A549 (cell line): ENCODE results near the gene FJX1. TPM values are rescaled to one million over a fixed set of nuclear protein-coding genes. Genes with fewer than 3 reads are reported as not detected.

Source experiments
- ATAC-seq, 2 experiments: fragments of 200-7000 bp in 1 of 2; fragments of >200 bp in 1 of 2; cut with Nextera tagmentation in 1 of 2; cut with Tn5 transposase in 1 of 2; 3 replicates each; pipeline versions ENCODE4 v1.8.0 to v1.9.1; 2018 to 2020; ENCODE audit warnings: mild to moderate bottlenecking in 1 of 2, moderate library complexity in 1 of 2
- CTCF ChIA-PET: fragments of 300-600 bp; sonication (Branson Sonifier 250); formaldehyde crosslinking; extraction: SDS; loops from one replicate; lab custom pipeline; 2021; ENCODE audit warnings: antibody characterized with exemption, inconsistent platforms; lab: Yijun Ruan, JAX
- POLR2A ChIA-PET: fragments of 350-600 bp; formaldehyde crosslinking; extraction: SDS; loops from one replicate; lab custom pipeline; 2021; ENCODE audit warnings: antibody characterized with exemption, inconsistent platforms; lab: Yijun Ruan, JAX
- DNase-seq, 2 experiments: peaks; one replicate each; pipeline versions ENCODE4 v3.0.0 to v3.0.0-alpha.2; 2011 to 2016; ENCODE audit warnings: low read depth in 1 of 2, low spot score in 1 of 2
- FAIRE-seq: peaks from 2 replicates; lab custom pipeline; 2011; peaks lifted over from hg19 to GRCh38; lab: Jason Lieb, UNC
- H3K27ac ChIP-seq, 2 experiments: fragments of >200 bp; sonication (Bioruptor Twin); formaldehyde crosslinking; 3 replicates each; pipeline ENCODE4 v1.5.1; 2016 to 2017
- H3K4me1 ChIP-seq: fragments of >200 bp; sonication (Bioruptor Twin); formaldehyde crosslinking; 3 replicates; pipeline ENCODE4 v1.6.1; 2016
- H3K4me2 ChIP-seq: fragments of >200 bp; sonication (Bioruptor Twin); formaldehyde crosslinking; 3 replicates; pipeline ENCODE4 v1.6.1; 2016
- H3K4me3 ChIP-seq: fragments of >200 bp; sonication (Bioruptor Twin); formaldehyde crosslinking; 3 replicates; pipeline ENCODE4 v1.5.1; 2016
- H3K9me3 ChIP-seq: fragments of >200 bp; sonication (Bioruptor Twin); formaldehyde crosslinking; 3 replicates; pipeline ENCODE4 v1.6.1; 2016
- CHD4 ChIP-seq: fragments of 200-600 bp; sonication (generic); IDR thresholded peaks from 2 replicates; pipeline ENCODE4 v1.6.1; 2016; ENCODE audit warnings: antibody characterized with exemption, mild to moderate bottlenecking, borderline replicate concordance
- FOXS1 ChIP-seq: fragments of 250-450 bp; sonication (Bioruptor Pico); IDR thresholded peaks from 2 replicates; pipeline ENCODE4 v1.5.0; 2020; ENCODE audit warnings: mild to moderate bottlenecking, moderate library complexity
- HOXA7 ChIP-seq: fragments of 250-450 bp; sonication (Bioruptor Pico); IDR thresholded peaks from 2 replicates; pipeline ENCODE4 v1.5.0; 2020; ENCODE audit warnings: mild to moderate bottlenecking, moderate library complexity
- KDM1A ChIP-seq: fragments of 200-600 bp; sonication (generic); IDR thresholded peaks from 2 replicates; pipeline ENCODE4 v1.6.1; 2016; ENCODE audit warnings: low read depth, mild to moderate bottlenecking
- KDM5A ChIP-seq: fragments of 200-600 bp; sonication (generic); IDR thresholded peaks from 2 replicates; pipeline ENCODE4 v1.6.1; 2016; ENCODE audit warnings: antibody characterized with exemption, mild to moderate bottlenecking
- MAFK ChIP-seq: fragments of 450-650 bp; IDR thresholded peaks from 2 replicates; pipeline ENCODE4 v1.6.1; 2014; ENCODE audit not compliant: partially characterized antibody
- MYC ChIP-seq: IDR thresholded peaks from 2 replicates; pipeline ENCODE4 v1.6.1; 2012; ENCODE audit warnings: mild to moderate bottlenecking, inconsistent platforms, low read length, improper control_type of control experiment, borderline replicate concordance
- POLR2A ChIP-seq: IDR thresholded peaks from 2 replicates; pipeline ENCODE4 v1.6.1; 2012; ENCODE audit warnings: mild to moderate bottlenecking, low read length
- RAD21 ChIP-seq, 2 experiments: fragments of >200 bp in 1 of 2; sonication (Bioruptor Twin) in 1 of 2; formaldehyde crosslinking in 1 of 2; IDR thresholded peaks in 1 of 2; conservative IDR thresholded peaks in 1 of 2; 2 replicates in 1 of 2; 3 replicates in 1 of 2; pipeline ENCODE4 v1.6.1; 2012 to 2018; ENCODE audit warnings: inconsistent platforms in 1 of 2
- RARB ChIP-seq: fragments of 250-450 bp; sonication (Bioruptor Pico); IDR thresholded peaks from 2 replicates; pipeline ENCODE4 v1.8.0; 2021; ENCODE audit warnings: mild to moderate bottlenecking, moderate library complexity
- RFX5 ChIP-seq: fragments of 450-650 bp; IDR thresholded peaks from 2 replicates; pipeline ENCODE4 v1.7.1; 2014; ENCODE audit warnings: antibody characterized with exemption, mild to moderate bottlenecking, moderate library complexity
- RNF2 ChIP-seq: fragments of 200-600 bp; sonication (generic); IDR thresholded peaks from 2 replicates; pipeline ENCODE4 v1.6.1; 2016; ENCODE audit warnings: low read depth, mild to moderate bottlenecking, antibody characterized with exemption, moderate library complexity, borderline replicate concordance
- TFCP2L1 ChIP-seq: fragments of 250-450 bp; sonication (Bioruptor Pico); IDR thresholded peaks from 2 replicates; pipeline ENCODE4 v1.5.0; 2021; ENCODE audit warnings: mild to moderate bottlenecking
- ZFP36 ChIP-seq: fragments of 450-650 bp; IDR thresholded peaks from 2 replicates; pipeline ENCODE4 v1.6.1; 2014; ENCODE audit warnings: borderline replicate concordance; ENCODE audit not compliant: partially characterized antibody
- WGBS: methylation state at CpG from one replicate; pipeline ENCODE4 v1.1.6; 2017; ENCODE audit errors: missing lambda C conversion rate; 5-methylcytosine and 5-hydroxymethylcytosine counted together
- polyA plus RNA-seq, 4 experiments: library from polyadenylated mRNA; depleted of rRNA in 3 of 4; stranded (reverse); fragments of >200 nt; fragmentation: RNase III in 1 of 4; extraction: RNeasy Plus Mini Kit Qiagen cat#74134 plus additional on column Dnase treatment in 1 of 4; gene quantifications; 2 replicates in 3 of 4; 3 replicates in 1 of 4; pipeline ENCODE4 v1.2.3, GENCODE V29; 2011 to 2017
- TF ChIP-seq, protein P1 (sequence below): fragments of >200 bp; sonication (Bioruptor Twin); formaldehyde crosslinking; IDR thresholded peaks from 3 replicates; pipeline ENCODE4 v1.5.1; 2016
- TF ChIP-seq, protein P2 (sequence below): IDR thresholded peaks from 2 replicates; pipeline ENCODE4 v1.6.1; 2012
- TF ChIP-seq, protein P3 (sequence below): fragments of 150-350 bp; IDR thresholded peaks from 2 replicates; pipeline ENCODE4 v1.6.1; 2014; ENCODE audit warnings: low read depth, mild to moderate bottlenecking, low read length
- TF ChIP-seq, protein P4 (sequence below): fragments of 450-650 bp; IDR thresholded peaks from 2 replicates; pipeline ENCODE4 v1.6.1; 2014; ENCODE audit warnings: antibody characterized with exemption

The FJX1 gene
- polyA plus RNA-seq, 2 of the 4 experiments (the other 2 are of a cell fraction), result 7.1 to 14.5 TPM

DNA sequence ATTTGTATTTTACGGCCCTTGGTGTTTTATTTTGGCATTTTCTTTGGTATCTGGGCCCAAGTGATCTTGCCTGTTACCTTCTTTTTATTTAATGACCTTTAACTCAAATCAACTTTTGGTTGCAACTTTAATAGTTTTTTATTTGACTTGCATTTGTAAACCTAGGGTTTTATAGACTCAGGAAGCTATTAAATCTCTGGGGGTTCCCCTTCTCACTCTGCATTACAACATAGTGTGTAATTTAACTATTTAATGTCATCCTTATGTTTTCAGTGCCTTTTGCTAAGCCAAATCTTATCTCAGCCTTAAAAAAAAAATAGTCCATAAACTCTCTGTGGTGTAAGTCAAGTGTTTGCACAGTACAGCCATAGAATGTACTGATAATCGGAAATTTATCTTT is 3.4 kb downstream of the FJX1 start (continued):
- TF ChIP-seq, protein P1, sequence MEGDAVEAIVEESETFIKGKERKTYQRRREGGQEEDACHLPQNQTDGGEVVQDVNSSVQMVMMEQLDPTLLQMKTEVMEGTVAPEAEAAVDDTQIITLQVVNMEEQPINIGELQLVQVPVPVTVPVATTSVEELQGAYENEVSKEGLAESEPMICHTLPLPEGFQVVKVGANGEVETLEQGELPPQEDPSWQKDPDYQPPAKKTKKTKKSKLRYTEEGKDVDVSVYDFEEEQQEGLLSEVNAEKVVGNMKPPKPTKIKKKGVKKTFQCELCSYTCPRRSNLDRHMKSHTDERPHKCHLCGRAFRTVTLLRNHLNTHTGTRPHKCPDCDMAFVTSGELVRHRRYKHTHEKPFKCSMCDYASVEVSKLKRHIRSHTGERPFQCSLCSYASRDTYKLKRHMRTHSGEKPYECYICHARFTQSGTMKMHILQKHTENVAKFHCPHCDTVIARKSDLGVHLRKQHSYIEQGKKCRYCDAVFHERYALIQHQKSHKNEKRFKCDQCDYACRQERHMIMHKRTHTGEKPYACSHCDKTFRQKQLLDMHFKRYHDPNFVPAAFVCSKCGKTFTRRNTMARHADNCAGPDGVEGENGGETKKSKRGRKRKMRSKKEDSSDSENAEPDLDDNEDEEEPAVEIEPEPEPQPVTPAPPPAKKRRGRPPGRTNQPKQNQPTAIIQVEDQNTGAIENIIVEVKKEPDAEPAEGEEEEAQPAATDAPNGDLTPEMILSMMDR, result no peak
- TF ChIP-seq POLR2A, result no peak
- no peak for TF ChIP-seq ZFP36
- TF ChIP-seq, protein P2, sequence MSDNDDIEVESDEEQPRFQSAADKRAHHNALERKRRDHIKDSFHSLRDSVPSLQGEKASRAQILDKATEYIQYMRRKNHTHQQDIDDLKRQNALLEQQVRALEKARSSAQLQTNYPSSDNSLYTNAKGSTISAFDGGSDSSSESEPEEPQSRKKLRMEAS, result no peak
- no peak for TF ChIP-seq FOXS1 (CRISPR knock-in tag)
- no peak for TF ChIP-seq MYC

DNA sequence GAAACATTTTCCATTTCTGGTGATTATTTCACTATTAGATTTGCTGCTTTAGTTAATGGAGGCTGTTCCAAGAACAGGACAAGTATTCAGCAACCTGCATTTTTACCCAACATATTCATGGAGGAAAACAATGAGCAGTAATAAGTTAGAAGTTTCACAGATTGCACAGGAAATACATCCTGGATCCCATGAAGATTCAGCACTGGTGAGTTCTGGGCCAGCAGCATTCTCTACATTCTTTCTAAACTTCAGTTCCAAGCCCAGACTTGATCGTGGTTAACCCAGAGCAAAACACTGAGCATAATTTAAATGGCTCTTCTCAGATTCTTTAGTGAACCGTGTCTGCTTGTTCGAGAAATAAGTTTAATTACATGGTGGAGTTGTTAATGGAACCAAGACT is 3.8 kb downstream of the FJX1 start:
- no peak for TF ChIP-seq HOXA7 (CRISPR knock-in tag)
- Histone ChIP-seq H3K27ac (no peak overlapping the region), H3K4me1 (peaks cover 28% of the 10 kb centered on the region; the same call in 2 of the 3 replicates), H3K4me2 (no peak overlapping the region), H3K4me3 (no peak overlapping the region), H3K9me3 (no peaks in the 10 kb centered on the region)
- POLR2A ChIA-PET, result no interaction called here
- ATAC-seq (no peak), DNase-seq (no peak), FAIRE-seq (no peak)
- 83% methylated on average over 3 of the region's 3 CpGs for WGBS
- CTCF ChIA-PET, result no interaction called here

DNA sequence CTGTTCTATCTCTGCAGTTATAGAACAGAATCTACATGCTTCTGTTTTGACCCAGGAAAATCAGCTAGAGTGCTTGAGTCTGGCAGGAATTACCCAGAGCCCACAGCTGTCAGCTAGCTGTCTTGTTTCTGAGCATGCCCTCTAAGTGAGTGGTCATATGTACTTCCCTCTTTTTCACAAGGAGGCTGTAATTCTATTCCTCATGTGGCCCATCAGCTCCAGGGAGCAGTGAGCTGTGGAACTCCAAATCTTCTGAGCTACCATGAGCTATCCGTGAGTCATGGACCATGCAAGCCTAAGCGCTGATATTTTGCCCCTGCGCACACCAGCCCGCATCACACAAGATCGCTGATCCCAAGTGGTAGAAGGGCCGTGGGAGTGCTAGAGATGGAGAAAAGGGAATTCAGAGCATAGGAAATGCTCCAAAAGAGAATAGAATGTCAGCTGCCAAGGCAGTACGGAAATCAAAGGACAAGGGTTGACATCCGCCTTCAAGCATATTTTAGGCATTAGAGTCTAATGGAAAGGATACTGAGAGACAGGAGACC is 5.4 kb downstream of the FJX1 start:
- Histone ChIP-seq H3K4me3 (no peak overlapping the region), H3K27ac (no peak overlapping the region), H3K4me1 (peaks cover 24% of the 10 kb centered on the region), H3K9me3 (no peaks in the 10 kb centered on the region), H3K4me2 (no peak overlapping the region)
- ATAC-seq (no peak), DNase-seq (no peak), FAIRE-seq (no peak)
- CTCF ChIA-PET, result interaction anchor here (1.2 to 3.3 kb wide), 3 partner anchors 198 to 855 kb away, joined by 3 to 9 read pairs (median 4); no protein-coding TSS in a partner anchor
- no peak for TF ChIP-seq CHD4
- TF ChIP-seq MAFK, result no peak
- TF ChIP-seq TFCP2L1, result no peak
- no peak for TF ChIP-seq RFX5
- no peak for TF ChIP-seq KDM5A
- WGBS, result 88% methylated on average over 8 of the region's 8 CpGs
- POLR2A ChIA-PET, result no interaction called here

DNA sequence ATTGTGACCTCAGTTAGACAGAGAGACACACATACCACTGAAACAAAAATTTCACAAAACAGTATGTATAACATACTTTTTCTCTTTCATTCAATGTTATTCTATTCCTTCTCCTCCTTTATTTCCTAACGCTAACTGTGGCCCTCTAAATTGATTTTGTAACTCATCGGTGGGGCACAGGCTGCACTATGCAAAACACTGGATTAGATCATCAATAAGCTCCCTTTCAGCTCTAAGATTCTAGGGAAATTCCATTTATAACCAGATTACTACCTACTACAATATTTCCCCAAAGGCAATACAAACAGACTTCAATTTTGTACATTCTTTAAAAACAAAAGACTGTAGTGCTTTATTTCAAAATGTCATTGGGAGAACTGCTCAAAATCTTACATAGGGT is 6.1 kb downstream of the FJX1 start:
- WGBS, result 93% methylated on average over 2 of the region's 2 CpGs
- no peak for FAIRE-seq
- no peak overlapping the region for H3K4me2 ChIP-seq
- no peak overlapping the region for H3K4me3 ChIP-seq
- DNase-seq, result no peak
- peaks cover 30% of the 10 kb centered on the region for H3K4me1 ChIP-seq
- CTCF ChIA-PET, result interaction anchor here (1.2 to 3.3 kb wide), 2 partner anchors 198 to 854 kb away, joined by 3 to 9 read pairs; no protein-coding TSS in a partner anchor
- POLR2A ChIA-PET, result no interaction called here
- TF ChIP-seq, protein P3, sequence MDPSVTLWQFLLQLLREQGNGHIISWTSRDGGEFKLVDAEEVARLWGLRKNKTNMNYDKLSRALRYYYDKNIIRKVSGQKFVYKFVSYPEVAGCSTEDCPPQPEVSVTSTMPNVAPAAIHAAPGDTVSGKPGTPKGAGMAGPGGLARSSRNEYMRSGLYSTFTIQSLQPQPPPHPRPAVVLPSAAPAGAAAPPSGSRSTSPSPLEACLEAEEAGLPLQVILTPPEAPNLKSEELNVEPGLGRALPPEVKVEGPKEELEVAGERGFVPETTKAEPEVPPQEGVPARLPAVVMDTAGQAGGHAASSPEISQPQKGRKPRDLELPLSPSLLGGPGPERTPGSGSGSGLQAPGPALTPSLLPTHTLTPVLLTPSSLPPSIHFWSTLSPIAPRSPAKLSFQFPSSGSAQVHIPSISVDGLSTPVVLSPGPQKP, result no peak
- TF ChIP-seq RARB (CRISPR knock-in tag) (no peak), KDM1A (no peak), RAD21 (conservative IDR thresholded peaks at IDR 0.05 in 1 of 2, IDR thresholded peaks at IDR 0.05 in 1 of 2) (no peak), RNF2 (no peak)
- TF ChIP-seq, protein P4, sequence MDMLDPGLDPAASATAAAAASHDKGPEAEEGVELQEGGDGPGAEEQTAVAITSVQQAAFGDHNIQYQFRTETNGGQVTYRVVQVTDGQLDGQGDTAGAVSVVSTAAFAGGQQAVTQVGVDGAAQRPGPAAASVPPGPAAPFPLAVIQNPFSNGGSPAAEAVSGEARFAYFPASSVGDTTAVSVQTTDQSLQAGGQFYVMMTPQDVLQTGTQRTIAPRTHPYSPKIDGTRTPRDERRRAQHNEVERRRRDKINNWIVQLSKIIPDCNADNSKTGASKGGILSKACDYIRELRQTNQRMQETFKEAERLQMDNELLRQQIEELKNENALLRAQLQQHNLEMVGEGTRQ, result no peak
- TF ChIP-seq, all 56 proteins: peak for 0
- Histone ChIP-seq H3K9me3 (no peaks in the 10 kb centered on the region), H3K27ac (no peak overlapping the region)
- no peak for ATAC-seq
